GM21825 (cell line): ENCODE results near the gene ACP1.
A peak's percentile ranks its signal among the peaks of the same experiment; 100 is the strongest.

ENCODE experiments used
- ATAC-seq: cut with Tn5 transposase; IDR thresholded peaks from one replicate; pipeline ENCODE4 v1.9.1; 2021; ENCODE audit warnings: mild to moderate bottlenecking, moderate library complexity; ENCODE audit not compliant: unreplicated experiment

The ACP1 gene

DNA sequence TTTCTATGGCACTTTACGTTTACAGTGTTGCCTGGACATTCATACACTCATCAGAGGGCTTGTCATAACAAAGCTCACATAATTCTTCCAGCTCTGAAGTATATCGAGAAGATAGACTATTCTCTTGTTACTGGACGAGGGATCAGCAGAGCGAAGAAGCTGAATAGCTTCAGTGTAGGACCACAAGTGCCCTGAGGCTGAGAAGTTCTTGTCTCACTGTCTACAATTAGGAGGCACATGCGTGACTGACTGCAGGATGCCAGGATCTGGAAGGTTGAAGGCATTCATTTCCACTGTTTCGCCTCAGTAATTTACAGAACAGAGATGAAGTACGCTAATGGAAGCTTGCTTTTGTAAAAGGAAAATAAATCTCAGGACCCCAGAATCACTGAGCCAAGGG lies 10.5 kb upstream of the ACP1 start:
- no peak for ATAC-seq

DNA sequence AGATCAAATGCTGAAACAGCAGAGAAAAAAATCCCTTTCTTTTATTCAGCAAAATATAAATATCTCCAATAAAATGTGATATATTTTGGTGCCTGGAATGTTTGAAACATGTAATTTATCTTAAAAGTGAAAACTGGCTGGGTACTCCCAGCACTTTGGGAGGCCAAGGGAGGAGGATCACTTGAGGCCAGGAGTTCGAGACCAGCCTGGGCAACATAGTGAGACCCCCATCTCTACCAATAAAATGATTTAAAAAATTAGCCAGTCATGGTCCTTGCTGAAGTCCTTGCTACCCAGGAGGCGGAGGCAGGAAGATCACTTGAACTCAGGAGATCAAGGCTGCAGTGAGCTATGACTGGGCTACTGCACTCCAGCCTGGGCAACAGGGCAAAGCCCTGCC lies 9.6 kb upstream of the ACP1 start:
- no peak for ATAC-seq

DNA sequence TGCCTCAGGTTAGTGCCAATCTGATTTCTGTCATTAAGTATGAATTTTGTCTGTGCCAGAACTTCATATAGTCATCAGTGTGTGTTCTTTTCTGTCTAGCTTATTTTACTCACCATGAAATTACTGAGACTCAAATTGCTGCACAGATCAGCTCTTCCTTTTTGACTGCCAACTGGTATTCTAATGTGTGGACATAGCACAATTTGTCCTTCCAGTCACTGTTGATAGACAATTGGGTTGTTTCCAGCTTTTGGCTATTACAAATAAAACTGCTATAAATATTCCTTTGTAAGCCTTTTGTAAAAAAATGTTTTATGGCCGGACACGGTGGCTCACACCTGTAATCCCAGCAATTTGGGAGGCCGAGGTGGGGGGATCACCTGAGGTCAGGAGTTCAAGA lies 8.7 kb upstream of the ACP1 start:
- ATAC-seq, result no peak

DNA sequence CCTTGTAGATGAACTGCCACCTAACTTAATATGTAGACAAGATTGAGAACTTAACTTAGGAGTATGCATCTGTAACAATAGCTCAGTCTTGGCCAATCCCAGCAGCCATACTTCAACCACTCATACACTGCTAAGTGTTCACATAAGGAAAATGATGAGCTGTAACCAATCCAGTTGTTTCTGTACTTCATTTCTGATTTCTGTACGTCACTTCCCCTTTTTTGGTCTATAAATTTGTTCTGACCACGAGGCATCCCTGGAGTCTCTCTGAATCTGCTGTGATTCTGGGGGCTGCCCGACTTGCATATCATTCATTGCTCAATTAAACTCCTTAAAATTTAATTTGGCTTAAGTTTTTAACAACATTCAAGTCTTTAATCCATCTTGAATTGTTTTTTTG lies 7.3 kb upstream of the ACP1 start:
- no peak for ATAC-seq

DNA sequence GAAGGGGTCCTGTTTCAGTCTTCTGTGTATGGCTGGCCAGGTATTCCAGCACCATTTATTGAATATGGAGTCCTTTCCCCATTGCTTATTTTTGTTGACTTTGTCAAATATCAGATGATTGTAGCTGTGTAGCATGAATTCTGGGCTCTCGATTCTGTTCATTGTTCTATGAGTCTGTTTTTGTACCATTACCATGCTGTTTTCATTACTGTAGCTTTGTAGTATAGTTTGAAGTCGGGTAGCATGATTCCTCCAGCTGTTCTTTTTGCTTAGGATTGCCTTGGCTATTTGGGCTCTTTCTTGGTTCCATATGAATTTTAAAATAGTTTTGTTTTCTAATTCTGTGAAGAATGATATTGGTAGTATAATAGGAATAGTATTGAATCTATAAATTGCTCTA lies 6.9 kb upstream of the ACP1 start:
- no peak for ATAC-seq

DNA sequence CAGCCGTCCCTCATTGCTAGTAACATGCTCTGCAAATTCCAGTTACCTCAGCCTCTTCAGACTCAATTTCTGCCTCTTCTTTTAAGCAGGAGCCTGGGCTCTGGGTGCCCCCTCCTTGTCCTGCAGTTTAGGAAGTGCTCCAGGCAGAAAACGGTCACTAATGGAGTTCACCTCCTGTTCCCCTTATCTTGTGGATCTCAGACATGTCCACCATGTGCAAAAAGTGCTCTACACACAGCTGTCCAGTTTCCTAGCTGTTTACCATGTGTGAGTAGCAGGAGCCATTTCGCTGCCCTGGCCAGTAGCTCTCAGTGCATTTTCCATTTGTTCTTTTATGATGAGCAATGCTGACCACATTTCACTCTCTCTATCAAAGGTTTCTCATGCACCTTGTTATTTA lies 5.8 kb upstream of the ACP1 start:
- no peak for ATAC-seq

DNA sequence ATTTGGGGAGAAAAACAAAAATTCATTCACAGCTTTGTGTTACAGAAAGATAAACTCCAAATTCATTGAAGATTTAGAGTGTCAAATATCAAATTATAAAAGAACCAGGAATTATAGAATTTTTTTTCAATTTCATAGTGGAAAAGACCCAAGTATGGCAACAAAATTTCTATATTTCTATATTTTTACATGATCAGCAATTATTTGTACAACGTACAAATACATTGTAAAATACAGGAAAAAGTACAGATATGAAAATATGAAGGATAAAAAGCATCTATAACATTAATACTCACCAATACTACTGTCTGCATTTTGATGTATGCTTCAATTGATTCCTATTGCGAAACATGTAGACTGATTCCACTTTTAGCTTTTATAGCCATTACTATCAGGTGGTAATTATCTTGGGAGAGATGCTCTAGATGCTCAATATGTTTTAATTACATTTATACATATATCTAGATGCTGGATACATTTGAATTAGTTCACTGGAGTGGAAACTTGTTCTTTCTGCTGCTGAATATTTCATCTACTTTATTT lies 4.9 kb upstream of the ACP1 start:
- ATAC-seq, result no peak

DNA sequence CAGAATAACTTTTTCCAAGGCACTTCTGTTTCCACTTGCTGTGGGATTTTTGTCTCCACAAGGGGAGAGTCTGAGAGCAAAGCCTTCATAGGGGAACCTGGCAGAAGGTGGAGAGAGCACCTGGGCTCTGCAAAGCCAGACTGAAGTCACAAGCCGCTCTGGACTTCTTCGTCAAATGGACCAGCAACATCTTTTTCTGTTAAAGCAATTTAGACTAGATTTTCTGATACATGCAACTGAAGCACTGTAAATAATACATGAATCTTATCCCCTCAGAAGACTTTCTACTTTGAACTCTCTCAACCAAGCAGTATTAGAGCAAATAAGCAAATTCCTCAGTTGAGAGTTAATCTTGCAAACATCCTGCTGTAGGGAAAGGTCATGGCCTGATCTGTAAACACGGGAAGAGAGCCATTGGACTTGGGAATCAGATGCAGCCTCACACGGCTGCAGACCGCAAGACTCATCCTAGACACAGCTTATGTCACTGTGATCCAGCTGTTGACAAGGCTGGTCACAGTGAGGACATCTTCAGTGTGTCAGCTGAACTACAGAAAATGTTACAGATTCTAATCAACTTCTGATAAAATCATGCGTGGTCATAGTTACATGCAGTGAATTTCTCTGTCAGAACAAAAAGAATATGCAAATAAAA lies 4.1 kb upstream of the ACP1 start:
- ATAC-seq, result no peak

DNA sequence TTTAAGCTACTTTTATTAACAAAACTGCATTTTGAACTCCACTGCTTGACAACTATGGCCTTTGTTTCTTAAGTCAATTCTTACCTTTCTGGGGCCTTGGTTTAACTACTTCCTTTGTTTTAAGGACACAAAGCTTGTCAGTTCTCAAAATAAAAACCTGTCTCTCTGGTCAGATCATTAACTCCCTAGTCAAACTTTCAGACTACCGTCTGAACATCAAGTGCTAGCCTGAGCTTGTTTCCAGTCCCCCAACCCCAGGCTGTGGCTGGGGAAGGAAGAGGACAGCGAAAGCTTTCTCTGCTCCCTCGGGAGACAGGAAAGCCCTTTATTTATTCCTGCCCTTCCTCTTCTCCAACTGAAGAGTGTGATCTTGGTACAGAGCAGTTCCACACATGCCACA lies 2.6 kb upstream of the ACP1 start:
- ATAC-seq, result no peak

DNA sequence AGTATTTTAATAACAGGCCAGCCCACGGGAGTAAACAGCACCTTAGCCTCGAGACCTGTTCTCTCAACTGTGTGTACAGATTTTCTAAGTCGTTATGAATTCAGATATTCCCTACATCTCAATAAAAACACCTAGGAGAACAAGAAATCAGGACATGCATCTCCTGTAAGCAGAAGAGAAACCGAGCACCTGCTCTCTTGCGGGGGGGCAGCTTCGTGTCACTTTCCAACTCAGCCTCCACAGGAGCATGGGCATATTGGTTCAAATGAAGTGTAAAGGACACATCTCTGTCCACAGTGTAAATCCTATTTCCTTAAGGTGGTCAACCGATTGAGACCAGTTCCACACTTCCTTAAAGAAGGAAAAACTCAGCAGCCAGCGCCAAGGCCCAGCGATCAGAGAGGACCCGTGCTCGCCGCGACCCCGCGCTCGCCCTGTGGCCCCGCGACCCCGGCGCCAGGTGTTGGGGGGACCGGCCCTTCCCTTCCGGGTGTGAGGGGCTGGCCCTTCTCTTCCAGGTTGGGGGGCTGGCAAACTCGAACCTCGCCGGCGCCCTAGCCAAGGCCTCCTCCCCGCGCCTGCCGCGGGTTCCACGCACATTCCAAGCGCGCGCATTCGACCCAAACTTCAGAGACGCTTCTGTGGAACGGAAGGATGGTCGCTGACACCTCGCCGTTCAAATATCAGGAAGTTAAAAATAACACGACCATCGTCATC lies 1.6 kb upstream of the ACP1 start:
- ATAC-seq, result no peak

DNA sequence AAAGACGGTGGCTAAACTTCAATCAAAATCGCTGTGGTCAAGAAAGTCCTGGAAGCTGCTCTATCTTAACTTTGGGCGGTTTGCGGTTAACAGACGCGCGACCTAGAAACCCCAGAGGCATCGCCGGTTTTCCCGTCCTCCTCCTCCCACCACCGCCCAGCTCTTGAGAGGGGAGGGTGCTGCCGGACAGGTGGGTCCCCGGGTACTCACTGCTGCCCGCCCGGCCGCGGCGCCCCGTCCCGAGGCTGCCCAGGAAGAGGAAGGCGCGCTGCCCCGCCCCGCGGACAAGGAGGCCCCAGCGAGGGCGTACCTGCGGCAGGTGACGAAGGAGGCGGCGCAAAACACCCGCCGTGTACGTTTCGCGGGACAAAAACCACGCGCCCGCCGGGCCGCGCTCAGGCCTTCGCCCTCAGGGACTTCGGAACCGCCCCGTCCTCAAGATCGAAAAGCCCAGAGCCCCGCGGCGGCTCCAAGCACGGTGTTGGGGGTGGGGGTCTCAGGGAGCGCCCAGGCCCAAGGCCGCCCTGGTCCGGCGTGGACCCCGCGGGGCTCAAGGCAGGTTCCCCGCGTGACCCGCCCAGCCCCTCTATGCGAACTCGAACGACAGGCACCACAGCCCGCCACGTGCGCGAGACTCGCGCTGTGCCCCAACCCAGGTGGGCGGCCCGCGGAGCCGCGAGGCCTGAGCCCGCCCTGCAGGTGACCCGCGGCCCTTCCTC lies 814 bp upstream of the ACP1 start, which contains the start of gene SH3YL1:
TSS of gene SH3YL1 (minus strand) at position 259 of the 719 bp plus-strand sequence. CDS start at position 211, 48 bp downstream.
- peak; percentile 27 for ATAC-seq

DNA sequence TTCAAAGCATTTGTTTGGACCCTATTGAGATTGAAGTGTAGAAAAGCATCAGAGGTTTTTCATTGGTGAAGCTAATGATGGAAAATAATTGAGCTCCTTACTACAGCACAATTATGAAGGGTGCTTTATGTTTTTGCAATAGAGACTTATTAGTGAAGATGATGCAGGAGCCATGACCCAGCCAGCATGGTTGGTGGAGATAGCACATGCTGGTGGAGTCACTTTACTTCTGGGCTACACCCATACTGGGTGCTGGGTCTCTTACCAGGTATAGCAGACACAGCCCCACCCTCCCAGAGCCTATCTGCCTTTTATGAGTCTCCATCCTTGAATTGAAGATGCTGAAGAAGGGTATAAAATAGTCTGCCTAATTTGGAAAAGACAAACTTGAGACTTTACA lies 3.6 kb downstream of the ACP1 start:
- no peak for ATAC-seq

DNA sequence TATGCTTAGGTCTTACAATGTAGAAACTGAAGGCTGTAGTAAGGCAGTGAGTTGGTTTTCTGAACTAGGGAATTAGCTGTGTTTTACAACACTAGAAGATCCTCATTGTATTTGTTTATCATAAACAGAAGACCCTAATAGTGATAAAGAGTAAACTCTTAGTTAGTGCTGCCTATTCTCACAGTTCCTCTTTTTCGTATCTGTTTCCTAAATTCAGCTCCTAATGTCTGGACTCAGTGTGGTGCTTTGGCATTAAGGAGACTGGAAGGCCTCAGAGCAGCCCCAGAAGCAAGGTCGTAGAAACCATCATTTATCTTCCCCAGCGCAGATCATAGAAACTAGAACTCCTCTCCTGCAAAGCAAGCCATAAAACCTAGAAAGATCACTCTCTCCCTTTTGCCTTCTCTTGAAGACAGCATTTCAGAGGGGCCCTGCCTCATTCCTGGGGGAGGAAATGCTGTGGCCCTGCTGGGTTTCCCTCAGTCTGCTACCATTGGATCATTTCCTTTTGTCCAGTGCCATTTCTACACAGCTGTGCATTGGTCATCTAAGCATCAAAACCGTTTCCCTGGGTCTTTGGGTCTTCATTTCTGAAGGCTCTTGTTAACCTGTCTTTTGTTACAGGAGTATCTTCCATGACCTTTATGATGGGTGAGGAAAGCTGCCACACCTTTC lies 4.7 kb downstream of the ACP1 start:
- ATAC-seq, result no peak

DNA sequence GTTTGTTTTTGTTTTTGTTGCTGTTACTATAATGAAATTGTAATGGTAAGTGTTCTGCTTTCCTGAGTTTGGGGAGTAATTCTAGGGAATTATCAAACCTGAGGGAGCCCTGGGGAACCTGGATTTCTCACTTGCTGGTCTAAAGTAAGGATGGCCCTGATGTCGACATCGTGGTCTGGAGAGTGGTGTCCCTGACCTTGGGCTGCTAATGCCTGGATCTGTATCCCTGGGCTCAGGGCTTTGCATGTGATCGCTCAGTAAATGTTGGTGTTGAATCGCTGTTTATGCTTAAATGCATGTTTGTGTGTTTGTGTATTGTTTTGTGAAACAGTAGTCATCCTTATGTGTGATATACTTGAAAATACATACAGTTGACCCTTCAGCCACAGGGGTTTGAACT lies 6.1 kb downstream of the ACP1 start:
- no peak for ATAC-seq

DNA sequence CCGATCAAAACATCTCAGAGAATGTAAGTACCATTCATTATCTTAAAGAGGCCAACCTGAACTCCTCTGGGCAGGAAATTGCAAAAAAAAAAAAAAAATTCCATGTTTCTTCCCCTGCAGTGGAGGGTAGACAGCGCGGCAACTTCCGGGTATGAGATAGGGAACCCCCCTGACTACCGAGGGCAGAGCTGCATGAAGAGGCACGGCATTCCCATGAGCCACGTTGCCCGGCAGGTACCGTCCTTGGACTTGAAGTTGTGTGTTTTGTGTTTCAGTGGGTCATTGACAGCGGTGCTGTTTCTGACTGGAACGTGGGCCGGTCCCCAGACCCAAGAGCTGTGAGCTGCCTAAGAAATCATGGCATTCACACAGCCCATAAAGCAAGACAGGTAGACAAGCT lies 7.2 kb downstream of the ACP1 start:
- no peak for ATAC-seq

DNA sequence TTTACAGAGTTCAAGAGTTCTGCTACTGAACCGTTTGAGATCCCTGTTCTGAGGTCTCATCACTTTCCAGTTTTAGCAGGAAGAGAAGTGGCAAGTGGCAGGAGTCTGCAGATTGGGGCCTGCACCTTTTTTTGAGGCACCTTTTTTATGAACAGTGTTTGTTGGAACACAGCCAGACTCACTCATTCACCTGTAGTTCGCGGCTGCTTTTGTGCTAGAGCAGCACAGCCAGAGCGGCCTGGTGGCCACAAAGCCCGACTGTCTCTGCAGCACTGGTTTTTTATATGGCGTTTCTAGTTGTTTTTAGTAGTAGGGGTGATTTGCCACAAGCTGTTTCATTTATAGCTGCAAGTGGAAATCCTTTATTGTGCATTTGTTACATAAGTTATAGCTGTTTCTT lies 8.6 kb downstream of the ACP1 start:
- no peak for ATAC-seq

DNA sequence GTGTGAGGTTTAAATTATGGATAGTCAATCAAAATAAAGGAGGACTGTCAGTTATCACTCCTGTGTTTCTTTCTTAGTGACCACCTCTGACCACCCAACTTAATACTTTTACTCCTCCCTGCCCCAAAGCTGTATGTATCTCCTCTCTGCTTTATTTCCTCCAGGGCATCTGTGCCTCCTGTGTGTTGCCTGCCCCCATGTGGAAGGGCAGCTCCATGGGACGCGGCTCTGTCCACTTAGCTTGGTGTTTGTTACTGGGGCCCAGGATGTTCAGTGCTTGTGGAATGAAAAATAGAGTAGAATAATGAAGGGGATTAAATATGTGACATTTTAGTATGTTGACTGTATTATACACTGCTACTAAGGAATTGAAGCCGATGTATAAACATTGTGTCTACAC lies 9.8 kb downstream of the ACP1 start:
- no peak for ATAC-seq

DNA sequence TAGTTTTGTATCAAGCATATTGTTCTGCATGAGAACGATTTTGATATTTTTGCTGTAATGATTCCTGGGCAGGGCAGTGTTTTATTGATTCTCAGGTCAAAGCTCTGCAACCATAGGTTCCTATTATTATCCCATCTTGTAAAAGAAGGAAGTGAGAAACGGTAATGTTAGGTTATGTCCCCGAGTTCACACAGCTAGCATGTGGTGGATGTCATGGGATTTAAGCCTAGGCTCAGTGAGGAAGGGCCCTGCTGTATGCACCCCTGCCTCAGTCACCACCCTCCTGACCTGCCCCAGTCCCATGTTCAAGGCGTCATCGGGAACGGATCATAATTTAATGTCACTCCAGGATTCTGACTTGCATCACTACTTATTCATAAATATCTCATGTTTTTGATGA lies 10.7 kb downstream of the ACP1 start:
- peak; percentile 97 for ATAC-seq

DNA sequence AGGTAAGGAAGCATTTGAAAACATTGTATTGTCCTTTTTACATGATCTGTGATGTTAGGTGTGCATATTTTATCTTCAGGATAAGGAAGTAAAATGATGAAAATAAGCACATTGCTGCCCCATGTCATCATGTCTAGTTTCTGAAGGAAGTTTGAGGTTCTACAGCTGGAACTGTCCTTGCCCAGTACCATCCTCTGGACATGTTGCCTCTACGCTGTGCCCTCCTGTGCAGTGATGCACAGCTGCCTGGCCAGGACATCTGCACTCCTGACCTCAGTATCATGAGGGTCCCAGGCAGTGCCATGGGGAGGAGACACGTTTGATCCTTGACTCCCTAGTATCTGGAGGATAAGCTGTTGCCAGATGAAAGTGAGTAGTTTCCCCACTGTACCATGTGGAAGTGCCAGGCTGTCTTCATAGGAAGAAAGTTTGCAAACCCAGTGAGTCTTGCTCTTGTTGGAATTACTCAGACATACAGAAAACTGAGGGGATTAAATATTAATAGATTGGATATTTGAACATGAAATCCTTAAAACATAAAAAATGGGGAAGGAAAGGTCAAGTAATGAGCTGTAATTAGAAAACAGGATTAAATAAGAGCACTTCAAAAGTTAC lies 13.7 kb downstream of the ACP1 start:
- ATAC-seq, result no peak

DNA sequence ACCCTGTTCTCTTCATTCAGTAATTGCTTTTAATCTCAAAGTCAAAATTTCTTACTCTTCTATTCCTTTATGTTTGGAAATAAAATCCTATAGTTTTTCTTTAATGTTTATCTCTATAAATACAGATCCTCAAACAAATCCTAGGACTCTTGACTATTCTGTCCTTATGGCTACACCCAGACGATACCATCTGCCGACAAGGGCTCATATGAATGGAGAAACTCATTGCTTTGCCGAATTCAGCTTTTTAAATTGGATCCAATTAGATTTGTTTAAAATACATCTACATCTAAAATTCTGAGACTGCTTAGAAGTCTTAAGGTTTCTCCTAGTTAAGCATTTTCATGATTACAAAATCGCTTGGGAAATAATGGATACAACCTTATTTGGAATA lies 14.2 kb downstream of the ACP1 start:
- ATAC-seq, result no peak

DNA sequence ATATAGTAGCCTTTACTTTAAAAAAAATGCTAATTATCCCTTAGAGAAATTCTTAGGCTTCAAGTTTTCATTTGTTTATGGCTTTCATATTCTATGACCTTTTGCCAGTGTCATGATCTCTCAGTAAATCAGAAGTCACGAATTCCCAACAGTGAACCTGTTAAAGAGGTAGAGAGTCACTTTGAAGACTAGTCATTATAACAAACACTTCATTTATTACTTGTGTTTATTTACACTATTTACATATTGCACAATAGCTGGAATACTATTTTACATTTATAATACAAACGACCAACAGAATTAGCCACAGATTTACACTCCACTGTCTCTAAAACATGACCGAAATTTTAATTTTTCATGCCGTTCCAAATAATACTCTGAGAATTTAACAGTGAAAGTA lies 14.6 kb downstream of the ACP1 start:
- no peak for ATAC-seq
